ENCODE data around the gene NOL4L. TPM values are rescaled to one million over a fixed set of nuclear protein-coding genes. Genes with fewer than 3 reads are reported as not detected.

The NOL4L gene
- polyA plus RNA-seq, 1 experiment = 10.9 TPM

DNA sequence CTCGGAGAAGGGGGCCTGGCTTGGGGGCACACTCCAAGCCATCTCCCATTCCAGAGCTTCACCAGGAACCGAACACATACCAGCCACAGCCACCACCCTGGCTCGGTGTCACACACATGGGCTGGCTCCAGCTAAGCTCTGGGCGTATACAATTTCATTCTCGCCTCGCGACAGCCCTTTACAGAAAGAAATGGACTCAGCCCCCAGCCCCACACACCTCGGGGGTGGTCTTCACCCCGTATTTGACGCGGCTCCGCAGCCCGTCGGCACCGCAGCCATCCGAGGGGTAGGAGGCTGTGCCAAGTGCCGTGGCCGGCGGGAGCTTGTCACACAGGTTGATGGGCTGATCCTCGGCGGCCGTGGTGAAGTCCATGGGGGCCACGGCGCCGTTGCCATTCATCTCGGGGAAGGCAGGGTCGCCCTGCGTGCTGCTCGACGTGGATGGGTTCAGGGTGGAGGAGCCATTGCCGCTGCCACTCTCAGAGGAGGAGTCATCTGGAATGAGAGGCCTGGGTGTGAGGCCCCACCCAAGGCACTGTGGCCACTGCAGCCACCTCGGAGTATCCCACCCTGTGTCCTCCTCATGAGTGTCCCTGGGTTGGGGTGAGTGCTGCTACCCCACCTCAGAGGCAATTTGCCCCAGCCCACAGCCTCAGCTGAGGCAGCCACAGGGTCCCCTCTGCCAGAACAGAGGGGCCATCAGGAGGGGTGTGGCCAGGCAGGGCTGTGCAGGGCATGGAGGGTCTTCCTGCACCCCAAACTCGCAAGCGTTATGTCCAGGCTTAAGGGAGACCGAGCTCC lies 129.0 kb downstream of the NOL4L start:
- TF ChIP-seq, protein P1, sequence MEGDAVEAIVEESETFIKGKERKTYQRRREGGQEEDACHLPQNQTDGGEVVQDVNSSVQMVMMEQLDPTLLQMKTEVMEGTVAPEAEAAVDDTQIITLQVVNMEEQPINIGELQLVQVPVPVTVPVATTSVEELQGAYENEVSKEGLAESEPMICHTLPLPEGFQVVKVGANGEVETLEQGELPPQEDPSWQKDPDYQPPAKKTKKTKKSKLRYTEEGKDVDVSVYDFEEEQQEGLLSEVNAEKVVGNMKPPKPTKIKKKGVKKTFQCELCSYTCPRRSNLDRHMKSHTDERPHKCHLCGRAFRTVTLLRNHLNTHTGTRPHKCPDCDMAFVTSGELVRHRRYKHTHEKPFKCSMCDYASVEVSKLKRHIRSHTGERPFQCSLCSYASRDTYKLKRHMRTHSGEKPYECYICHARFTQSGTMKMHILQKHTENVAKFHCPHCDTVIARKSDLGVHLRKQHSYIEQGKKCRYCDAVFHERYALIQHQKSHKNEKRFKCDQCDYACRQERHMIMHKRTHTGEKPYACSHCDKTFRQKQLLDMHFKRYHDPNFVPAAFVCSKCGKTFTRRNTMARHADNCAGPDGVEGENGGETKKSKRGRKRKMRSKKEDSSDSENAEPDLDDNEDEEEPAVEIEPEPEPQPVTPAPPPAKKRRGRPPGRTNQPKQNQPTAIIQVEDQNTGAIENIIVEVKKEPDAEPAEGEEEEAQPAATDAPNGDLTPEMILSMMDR (IDR thresholded peaks at IDR 0.05; ENCODE audit: insufficient read depth, low read depth, low read length) = no peak
- H3K36me3 ChIP-seq (ENCODE audit: control insufficient read depth, insufficient read depth, low read length) = peaks cover 37% of the 10 kb centered on the region
- ChIA-PET POLR2A (no interaction called here), CTCF (interaction anchor here (0.6 to 3.2 kb wide), 10 partner anchors 10 to 246 kb away, joined by 3 to 16 read pairs (median 4); no protein-coding TSS in a partner anchor)
- no peak overlapping the region for H3K4me3 ChIP-seq (ENCODE audit: low read depth, low read length)
- DNase-seq (ENCODE audit: low read depth) = no peak
- no peaks in the 10 kb centered on the region for H3K27me3 ChIP-seq (ENCODE audit: control insufficient read depth, insufficient read depth, low read length)

DNA sequence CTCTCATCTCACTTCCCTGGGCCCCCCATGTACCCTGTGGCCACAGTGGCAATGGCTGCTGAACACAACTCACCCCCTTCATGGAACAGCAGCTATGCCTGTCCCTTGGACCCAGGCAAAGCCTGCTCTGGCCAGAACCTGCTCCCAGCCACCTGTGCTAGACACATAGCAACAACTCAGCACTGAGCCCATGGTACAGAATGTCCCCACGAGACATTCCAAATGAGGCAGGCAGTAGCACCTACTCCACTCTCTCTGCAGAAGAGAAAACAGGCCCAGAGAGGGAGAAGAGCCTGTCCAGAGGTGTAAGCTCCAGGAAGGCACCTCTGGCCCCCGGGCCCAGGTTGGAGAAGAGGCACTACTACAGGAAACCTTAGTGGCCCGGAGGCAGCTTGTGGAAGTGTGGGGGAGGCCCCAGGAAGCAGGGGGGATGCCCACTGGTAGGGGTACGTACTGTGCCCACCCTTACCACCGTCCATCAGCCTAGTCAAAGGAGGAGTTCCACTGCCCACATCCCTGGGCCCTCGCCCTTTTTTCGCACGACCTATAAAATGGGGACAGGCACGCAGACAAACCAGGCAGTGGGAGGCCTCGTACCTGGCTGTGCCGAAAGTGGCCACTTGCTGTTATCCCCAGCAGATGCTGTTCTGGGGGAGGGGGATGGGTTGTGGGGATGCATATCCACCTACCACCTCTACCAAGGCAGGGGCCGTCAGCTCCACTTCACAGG lies 129.8 kb downstream of the NOL4L start:
- Histone ChIP-seq H3K4me3 (ENCODE audit: low read depth, low read length) (no peak overlapping the region), H3K36me3 (ENCODE audit: control insufficient read depth, insufficient read depth, low read length) (peaks cover 36% of the 10 kb centered on the region), H3K27me3 (ENCODE audit: control insufficient read depth, insufficient read depth, low read length) (no peaks in the 10 kb centered on the region)
- TF ChIP-seq, protein P1 (IDR thresholded peaks at IDR 0.05; ENCODE audit: insufficient read depth, low read depth, low read length) = no peak
- POLR2A ChIA-PET = no interaction called here
- CTCF ChIA-PET = interaction anchor here (0.6 to 3.2 kb wide), 6 partner anchors 9 to 219 kb away, joined by 3 to 16 read pairs (median 5); no protein-coding TSS in a partner anchor
- DNase-seq (ENCODE audit: low read depth) = no peak

DNA sequence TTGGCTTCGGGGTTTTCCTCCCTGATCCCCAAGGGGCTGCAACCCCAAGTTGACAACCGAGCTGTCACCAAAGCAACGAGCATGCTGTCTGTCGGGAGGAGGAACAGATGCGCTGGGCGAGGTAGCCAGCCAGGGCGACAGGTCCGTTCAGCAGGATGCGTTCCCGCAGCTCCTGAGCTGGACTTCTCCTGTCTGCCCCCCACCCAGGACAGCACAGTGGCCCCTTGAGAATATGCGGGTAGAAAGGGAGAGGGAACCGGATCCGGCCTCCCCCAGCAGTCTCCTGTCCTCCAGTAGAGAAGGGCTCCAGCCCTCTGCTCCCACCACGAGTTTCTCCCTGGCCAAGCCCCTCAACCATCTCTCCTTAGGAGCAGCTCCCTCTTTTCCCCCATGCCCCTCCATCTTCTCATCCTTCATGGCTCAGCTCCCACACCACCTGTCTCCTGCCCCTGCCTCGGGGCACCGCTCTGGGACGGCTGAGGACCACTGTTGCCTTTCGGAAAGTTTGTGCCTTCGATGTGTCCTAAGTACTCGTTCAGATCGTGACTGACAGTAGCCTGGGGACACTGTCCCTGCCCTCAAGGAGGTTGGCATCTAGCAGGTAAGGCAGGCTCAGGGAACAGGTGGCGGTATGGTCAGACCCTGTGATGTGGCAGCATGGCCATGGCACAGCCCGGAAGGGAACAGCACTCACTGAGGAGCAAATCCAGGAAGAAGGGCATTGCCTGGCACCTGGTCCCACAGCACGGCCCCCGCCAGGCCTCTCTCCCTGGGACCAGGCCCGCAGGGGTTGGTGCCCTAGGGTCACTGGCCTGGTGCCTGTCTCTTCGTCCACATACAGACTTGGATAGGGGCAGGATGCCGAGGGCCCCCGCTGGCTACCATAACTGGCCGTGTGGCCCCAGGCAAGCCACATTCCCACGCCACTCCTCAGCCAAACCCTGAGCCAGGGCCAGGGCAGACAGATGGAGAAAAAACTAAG lies 130.7 kb downstream of the NOL4L start:
- H3K27me3 ChIP-seq (ENCODE audit: control insufficient read depth, insufficient read depth, low read length) = no peaks in the 10 kb centered on the region
- POLR2A ChIA-PET = no interaction called here
- TF ChIP-seq, protein P1 (IDR thresholded peaks at IDR 0.05; ENCODE audit: insufficient read depth, low read depth, low read length) = no peak
- H3K36me3 ChIP-seq (ENCODE audit: control insufficient read depth, insufficient read depth, low read length) = peaks cover 39% of the 10 kb centered on the region
- H3K4me3 ChIP-seq (ENCODE audit: low read depth, low read length) = no peak overlapping the region
- no peak for DNase-seq (ENCODE audit: low read depth)
- CTCF ChIA-PET = interaction anchor here (1.2 kb wide), 1 partner anchor 17 kb away, joined by 4 read pairs; no protein-coding TSS in a partner anchor

DNA sequence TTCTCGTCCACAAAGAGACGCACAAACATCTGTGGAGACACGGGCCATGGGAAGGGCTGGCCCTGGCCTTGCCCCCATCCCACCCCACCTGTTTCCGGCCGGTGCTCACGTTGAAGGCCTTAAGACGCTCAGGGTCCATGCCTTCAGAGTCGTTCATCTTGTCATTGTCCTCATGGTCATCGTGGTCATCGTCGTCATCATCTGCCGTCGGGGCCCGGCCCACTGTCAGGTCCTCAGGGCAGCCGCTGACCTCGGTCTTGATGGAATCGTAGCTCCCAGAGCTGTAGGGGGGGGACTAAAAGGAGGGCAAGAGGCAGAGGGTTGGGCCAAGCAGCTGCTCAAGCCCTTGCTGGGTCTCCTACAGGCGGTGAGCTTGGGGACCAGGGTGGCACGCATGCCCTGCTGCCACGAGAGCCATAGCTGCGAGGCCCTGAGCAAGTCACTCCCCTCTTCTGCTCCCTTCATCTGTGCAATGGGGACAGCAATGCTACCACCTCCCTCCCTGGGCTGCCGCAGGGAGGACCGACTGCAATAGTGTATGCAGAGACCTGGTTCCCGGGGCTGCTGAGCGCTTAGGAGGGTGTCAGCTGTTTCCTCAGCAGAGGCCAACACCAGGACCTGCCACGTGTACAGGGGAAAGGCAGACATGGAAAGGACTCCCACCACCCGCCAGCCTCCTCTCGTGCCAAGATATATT lies 131.5 kb downstream of the NOL4L start:
- TF ChIP-seq, protein P1 (IDR thresholded peaks at IDR 0.05; ENCODE audit: insufficient read depth, low read depth, low read length) = no peak
- CTCF ChIA-PET = no interaction called here
- DNase-seq (ENCODE audit: low read depth) = no peak
- Histone ChIP-seq H3K36me3 (ENCODE audit: control insufficient read depth, insufficient read depth, low read length) (peaks cover 39% of the 10 kb centered on the region), H3K4me3 (ENCODE audit: low read depth, low read length) (no peak overlapping the region), H3K27me3 (ENCODE audit: control insufficient read depth, insufficient read depth, low read length) (no peaks in the 10 kb centered on the region)
- POLR2A ChIA-PET = no interaction called here

Data from BJ (cell line).